Peyer's patch (tissue), 4 donors: Measurements from ENCODE around the gene MMP11. TPM values are rescaled to one million over a fixed set of nuclear protein-coding genes. Genes with fewer than 3 reads are reported as not detected.

Experiments
- DNase-seq, 3 donors: peaks; one replicate each; pipeline ENCODE4 v3.0.0-alpha.2; 2017 to 2019
- H3K27ac ChIP-seq, 4 donors: fragments of 200-600 bp; sonication (generic); one replicate each; pipeline ENCODE4 v1.5.1; 2016 to 2019
- H3K27me3 ChIP-seq, 2 donors: fragments of 200-600 bp; sonication (generic); one replicate each; pipeline ENCODE4 v1.5.1; 2019
- H3K36me3 ChIP-seq, 3 donors: fragments of 200-600 bp; sonication (generic); one replicate each; pipeline ENCODE4 v1.5.1; 2016 to 2019
- H3K4me1 ChIP-seq, 4 donors: fragments of 200-600 bp; sonication (generic); one replicate each; pipeline ENCODE4 v1.5.1; 2016 to 2019
- H3K4me3 ChIP-seq, 4 donors: fragments of 200-600 bp; sonication (generic); 1 replicate in 3 of 4; 2 replicates in 1 of 4; pipeline ENCODE4 v1.5.1; 2016 to 2019; ENCODE audit warnings: mild to moderate bottlenecking in 1 of 4
- H3K9me3 ChIP-seq, 4 donors: fragments of 200-600 bp; sonication (generic); one replicate each; pipeline ENCODE4 v1.5.1; 2016 to 2019; ENCODE audit warnings: mild to moderate bottlenecking in 1 of 4
- CTCF ChIP-seq, 6 experiments: fragments of 450-650 bp in 4 of 6; fragments of 200-600 bp in 2 of 6; sonication (generic) in 1 of 6; IDR thresholded peaks; one replicate each; pipeline ENCODE4 v1.5.1; 2017 to 2019; ENCODE audit warnings: antibody characterized with exemption in 6 of 6, mild to moderate bottlenecking in 3 of 6, moderate library complexity in 1 of 6
- POLR2A ChIP-seq, 2 donors: fragments of 450-650 bp; IDR thresholded peaks; one replicate each; pipeline ENCODE4 v1.5.1; 2017; ENCODE audit warnings: antibody characterized with exemption in 2 of 2, mild to moderate bottlenecking in 2 of 2, moderate library complexity in 2 of 2
- total RNA-seq, 4 donors: library from RNA; depleted of rRNA; stranded (reverse); fragments of >200 nt; gene quantifications; one replicate each; pipeline ENCODE4 v1.1.0, GENCODE V29; 2016

MMP11 gene
- total RNA-seq, 4 donors from 2014 or later, result 2.9 to 19.5 (median 13.7) TPM

DNA sequence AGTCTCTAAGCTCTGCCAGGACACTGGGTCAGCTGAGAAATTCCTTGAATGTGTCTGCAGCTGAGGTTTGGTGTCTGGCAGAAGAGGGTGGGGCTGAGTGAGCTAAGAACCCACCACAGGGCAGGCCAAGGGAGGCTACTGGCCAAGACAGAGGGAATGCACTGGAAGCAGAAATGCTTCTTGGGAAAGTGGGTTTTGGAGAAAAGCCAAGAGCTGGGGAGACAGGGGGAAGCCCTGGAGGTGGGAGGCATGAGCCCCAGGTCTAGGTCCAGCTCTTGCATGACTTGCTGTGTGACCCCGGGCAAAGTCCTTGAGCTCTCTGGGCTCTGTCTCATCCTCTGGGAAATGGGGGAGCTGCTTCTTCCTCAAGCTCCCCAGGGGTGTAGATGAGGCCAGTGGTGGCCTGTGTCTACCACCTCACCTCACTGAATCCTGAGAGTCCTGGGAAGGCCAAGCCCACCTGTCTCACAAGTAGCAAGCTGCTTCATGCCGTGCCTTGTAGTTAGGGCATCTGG lies 2.3 kb downstream of the MMP11 start:
- no peak overlapping the region for H3K4me3 ChIP-seq
- peaks cover 0 to 31% (median 14%) of the 10 kb centered on the region in 4 donors for H3K4me1 ChIP-seq
- no peak for TF ChIP-seq CTCF (IDR thresholded peaks at IDR 0.05)
- H3K27ac ChIP-seq, result no peak overlapping the region
- DNase-seq, result no peak
- no peaks in the 10 kb centered on the region for H3K36me3 ChIP-seq
- H3K27me3 ChIP-seq, result no peaks in the 10 kb centered on the region
- no peaks in the 10 kb centered on the region for H3K9me3 ChIP-seq

- DNase-seq, result no peak
- Histone ChIP-seq H3K27me3 (no peaks in the 10 kb centered on the region), H3K36me3 (no peaks in the 10 kb centered on the region), H3K27ac (no peak overlapping the region), H3K4me3 (no peak overlapping the region), H3K9me3 (no peaks in the 10 kb centered on the region), H3K4me1 (peaks cover 0 to 30% (median 14%) of the 10 kb centered on the region in 4 donors)
- TF ChIP-seq CTCF (IDR thresholded peaks at IDR 0.05), result no peak
- TF ChIP-seq POLR2A (IDR thresholded peaks at IDR 0.05), result no peak
Observed at GRCh38 chr22:23775779-23776375, 3.2 kb downstream of the MMP11 start.

DNA sequence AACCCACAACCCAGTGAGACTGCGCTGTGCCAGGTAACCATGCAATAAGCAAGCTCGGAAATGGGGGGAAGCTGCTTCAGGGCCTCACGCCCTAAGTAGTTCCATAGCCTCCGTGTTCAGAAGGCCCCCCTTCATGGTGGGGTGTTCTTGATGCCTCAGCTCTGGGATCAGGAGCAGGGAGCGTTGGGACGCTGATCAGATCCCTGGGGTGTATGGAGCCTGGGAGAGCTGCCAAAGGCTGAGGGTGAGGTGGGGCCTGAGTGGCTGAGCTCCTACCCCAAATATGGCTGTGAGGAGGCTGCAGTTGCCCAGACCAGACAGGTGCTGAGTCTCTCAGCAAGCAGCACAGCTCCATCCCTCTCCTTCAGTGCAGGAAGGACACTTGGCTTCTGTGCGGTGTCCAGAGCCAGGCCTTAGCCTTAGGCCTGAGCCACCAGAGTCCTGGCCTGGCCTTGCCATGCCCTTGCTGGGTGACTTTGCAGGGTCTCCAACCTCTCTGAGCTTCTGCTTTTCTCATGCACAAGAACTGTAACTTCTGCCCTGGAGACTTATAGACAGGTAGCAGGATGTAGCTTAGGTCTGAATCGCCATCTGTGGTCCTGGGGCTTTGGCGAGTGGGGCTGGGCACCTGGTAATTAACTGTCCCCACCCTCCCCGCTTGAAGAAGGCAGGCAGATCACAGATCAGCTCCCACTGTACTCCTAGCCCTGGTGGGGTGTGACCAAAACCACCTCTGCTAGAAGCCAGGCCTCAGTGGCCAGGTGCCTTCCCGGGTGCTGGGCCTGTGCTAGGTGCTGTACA lies 5.3 kb downstream of the MMP11 start:
- DNase-seq, result no peak
- Histone ChIP-seq H3K27me3 (no peaks in the 10 kb centered on the region), H3K27ac (no peak overlapping the region), H3K9me3 (no peaks in the 10 kb centered on the region), H3K4me1 (peaks cover 0 to 19% (median 3%) of the 10 kb centered on the region in 4 donors), H3K36me3 (no peaks in the 10 kb centered on the region), H3K4me3 (no peak overlapping the region)
- TF ChIP-seq POLR2A (IDR thresholded peaks at IDR 0.05) (no peak), CTCF (IDR thresholded peaks at IDR 0.05) (no peak)

GRCh38 chr22:23778577-23778900 lies 5.9 kb downstream of the MMP11 start:
- H3K4me1 ChIP-seq, result peaks cover 0 to 14% (median 1%) of the 10 kb centered on the region in 4 donors
- H3K36me3 ChIP-seq, result no peaks in the 10 kb centered on the region
- H3K27me3 ChIP-seq, result no peaks in the 10 kb centered on the region
- no peak overlapping the region for H3K4me3 ChIP-seq
- TF ChIP-seq CTCF (IDR thresholded peaks at IDR 0.05) (no peak), POLR2A (IDR thresholded peaks at IDR 0.05) (no peak)
- H3K27ac ChIP-seq, result no peak overlapping the region
- no peaks in the 10 kb centered on the region for H3K9me3 ChIP-seq
- DNase-seq, result no peak

DNA sequence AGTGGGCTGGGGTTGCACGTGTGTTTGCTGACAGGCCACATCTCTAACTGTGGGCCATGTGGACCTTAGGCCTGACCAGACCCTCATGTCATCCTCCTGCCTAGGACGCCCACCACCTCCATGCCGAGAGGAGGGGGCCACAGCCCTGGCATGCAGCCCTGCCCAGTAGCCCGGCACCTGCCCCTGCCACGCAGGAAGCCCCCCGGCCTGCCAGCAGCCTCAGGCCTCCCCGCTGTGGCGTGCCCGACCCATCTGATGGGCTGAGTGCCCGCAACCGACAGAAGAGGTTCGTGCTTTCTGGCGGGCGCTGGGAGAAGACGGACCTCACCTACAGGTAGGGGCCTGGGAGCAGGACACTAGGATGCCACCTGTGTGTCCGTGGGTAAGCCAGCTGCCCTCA lies 6.4 kb downstream of the MMP11 start:
- H3K27me3 ChIP-seq, result no peaks in the 10 kb centered on the region
- no peaks in the 10 kb centered on the region for H3K36me3 ChIP-seq
- DNase-seq, result no peak
- no peak overlapping the region for H3K27ac ChIP-seq
- no peak for TF ChIP-seq CTCF (IDR thresholded peaks at IDR 0.05)
- no peak for TF ChIP-seq POLR2A (IDR thresholded peaks at IDR 0.05)
- no peak overlapping the region for H3K4me3 ChIP-seq
- H3K9me3 ChIP-seq, result no peaks in the 10 kb centered on the region
- H3K4me1 ChIP-seq, result peaks cover 0 to 11% (median 0%) of the 10 kb centered on the region in 4 donors
